Gastrocnemius medialis (tissue), 4 donors: ENCODE results near the gene CD38. TPM values are rescaled to one million over a fixed set of nuclear protein-coding genes. Genes with fewer than 3 reads are reported as not detected.
A peak's percentile ranks its signal among the peaks of the same experiment; 100 is the strongest.

Experiments used
- ATAC-seq, 2 donors: fragments of 150-250 bp; one replicate each; pipeline ENCODE4 v1.9.1; 2016
- DNase-seq, 2 donors: peaks; one replicate each; pipeline ENCODE4 v3.0.0-alpha.2; 2019
- H3K27ac ChIP-seq, 4 donors: fragments of 200-600 bp; sonication (generic); 1 replicate in 1 of 4; 2 replicates in 3 of 4; pipeline ENCODE4 v1.5.1; 2016 to 2018; ENCODE audit warnings: mild to moderate bottlenecking in 2 of 4, moderate library complexity in 1 of 4
- H3K27me3 ChIP-seq, 3 donors: fragments of 200-600 bp; sonication (generic) in 2 of 3; 1 replicate in 1 of 3; 2 replicates in 2 of 3; pipeline versions ENCODE4 v1.5.1 to v1.6.0; 2016 to 2019; ENCODE audit warnings: mild to moderate bottlenecking in 1 of 3, moderate library complexity in 1 of 3
- H3K36me3 ChIP-seq, 2 donors: fragments of 200-600 bp; sonication (generic) in 1 of 2; one replicate each; pipeline ENCODE4 v1.5.1; 2017 to 2018
- H3K4me1 ChIP-seq, 2 donors: fragments of 200-600 bp; sonication (generic) in 1 of 2; one replicate each; pipeline ENCODE4 v1.5.1; 2016 to 2017; ENCODE audit warnings: mild to moderate bottlenecking in 2 of 2
- H3K4me3 ChIP-seq, 4 donors: fragments of 200-600 bp; sonication (generic) in 3 of 4; 1 replicate in 1 of 4; 2 replicates in 3 of 4; pipeline ENCODE4 v1.5.1; 2016 to 2019; ENCODE audit warnings: mild to moderate bottlenecking in 2 of 4
- H3K9me3 ChIP-seq, 3 donors: fragments of 200-600 bp; sonication (generic) in 2 of 3; 1 replicate in 1 of 3; 2 replicates in 2 of 3; pipeline ENCODE4 v1.5.1; 2016 to 2019
- CTCF ChIP-seq, 5 experiments: fragments of 450-650 bp in 3 of 5; fragments of 200-600 bp in 2 of 5; sonication (generic) in 2 of 5; IDR thresholded peaks in 4 of 5; conservative IDR thresholded peaks in 1 of 5; 1 replicate in 4 of 5; 2 replicates in 1 of 5; pipeline ENCODE4 v1.5.1; 2016 to 2019; ENCODE audit warnings: antibody characterized with exemption in 5 of 5, mild to moderate bottlenecking in 3 of 5, moderate library complexity in 3 of 5
- POLR2A ChIP-seq, 2 donors: fragments of 450-650 bp; IDR thresholded peaks; one replicate each; pipeline ENCODE4 v1.6.1; 2017; ENCODE audit warnings: antibody characterized with exemption in 2 of 2, mild to moderate bottlenecking in 2 of 2, moderate library complexity in 2 of 2
- in situ Hi-C, 4 donors: fragments of 200-750 bp; cut with MboI; loops; one replicate each; pipeline versions ENCODE4 v1.15.0 to v1.8.0; 2017; ENCODE audit warnings: low sequenced_read_pairs in 4 of 4
- intact Hi-C: fragments of 100-400 bp; cut with DNase I; formaldehyde crosslinking; loops from one replicate; pipeline ENCODE4 v1.15.1; 2023; ENCODE audit warnings: low total_unique reads
- total RNA-seq, 4 donors: library from RNA; depleted of rRNA; stranded (reverse); fragments of >200 nt; gene quantifications; one replicate each; pipeline versions ENCODE4 v1.1.0 to v1.2.3, GENCODE V29; 2016

Gene CD38
- total RNA-seq, 4 donors from 2014 or later: 0.73 to 9.0 (median 2.4) TPM

DNA sequence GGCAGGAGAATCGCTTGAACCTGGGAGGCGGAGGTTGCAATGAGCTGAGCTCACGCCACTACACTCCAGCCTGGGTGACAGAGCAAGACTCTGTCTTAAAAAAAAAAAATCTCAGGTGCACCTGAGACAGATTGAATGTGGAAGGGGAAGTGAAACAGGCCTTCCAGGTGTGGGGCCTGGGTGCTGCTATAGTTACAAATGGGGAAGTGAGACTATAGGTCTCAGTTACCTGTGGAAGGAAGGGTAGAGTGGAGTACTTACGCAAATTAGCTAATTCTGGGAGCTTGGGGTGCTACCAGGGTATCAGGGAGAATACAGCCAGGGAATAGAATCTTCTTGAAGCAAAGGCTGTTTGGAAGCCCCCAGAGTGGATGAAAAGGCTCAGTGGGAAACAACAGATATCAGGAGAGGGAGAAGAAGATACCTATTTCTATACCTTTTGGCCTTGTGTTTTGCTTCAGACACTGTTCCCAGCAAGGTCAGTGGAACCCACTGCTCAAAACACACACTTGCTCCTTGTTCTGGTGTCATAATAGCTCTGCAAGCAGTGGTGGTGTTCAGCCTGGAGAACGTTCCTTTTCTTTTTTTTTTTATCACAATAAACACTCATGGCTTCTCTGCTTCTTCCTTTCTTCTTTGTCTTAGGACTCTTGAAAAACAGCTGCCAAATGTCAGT lies 7.0 kb downstream of the CD38 start:
- Histone ChIP-seq H3K4me1 (peaks cover 1 to 7% of the 10 kb centered on the region in 2 donors), H3K27me3 (no peaks in the 10 kb centered on the region), H3K27ac (no peak overlapping the region), H3K9me3 (no peaks in the 10 kb centered on the region), H3K4me3 (no peak overlapping the region), H3K36me3 (no peaks in the 10 kb centered on the region)
- DNase-seq: no peak
- TF ChIP-seq CTCF (IDR thresholded peaks at IDR 0.05 in 4 of 5, conservative IDR thresholded peaks at IDR 0.05 in 1 of 5) (no peak), POLR2A (IDR thresholded peaks at IDR 0.05) (no peak)
- in situ Hi-C loops: loop anchor here in 1 of 4 donors (25.0 kb wide), 1 partner anchor 427 kb away; no protein-coding TSS in a partner anchor
- intact Hi-C loops: no loop called here
- no peak for ATAC-seq

DNA sequence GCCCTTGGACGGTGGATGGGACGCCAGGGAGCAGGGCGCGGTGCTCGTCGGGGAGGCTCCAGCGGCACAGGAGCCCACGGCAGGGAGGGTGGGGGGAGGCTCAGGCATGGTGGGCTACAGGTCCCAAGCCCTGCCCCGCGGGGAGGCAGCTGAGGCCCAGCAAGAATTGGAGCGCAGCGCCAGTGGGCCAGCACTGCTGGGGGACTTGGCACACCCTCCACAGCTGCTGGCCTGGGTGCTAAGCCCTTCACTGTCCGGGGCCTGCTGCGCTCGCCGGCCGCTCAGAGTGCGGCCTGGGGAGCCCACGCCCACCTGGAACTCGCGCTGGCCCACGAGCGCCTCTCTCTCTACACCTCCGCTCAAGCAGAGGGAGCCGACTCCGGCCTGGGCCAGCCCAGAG lies 8.6 kb downstream of the CD38 start:
- no peaks in the 10 kb centered on the region for H3K4me1 ChIP-seq
- no peak for DNase-seq
- H3K27ac ChIP-seq: no peak overlapping the region
- intact Hi-C loops (no loop called here), in situ Hi-C loops (loop anchor here in 1 of 4 donors (25.0 kb wide), 1 partner anchor 426 kb away; no protein-coding TSS in a partner anchor)
- no peaks in the 10 kb centered on the region for H3K9me3 ChIP-seq
- no peak for ATAC-seq
- no peak for TF ChIP-seq POLR2A (IDR thresholded peaks at IDR 0.05)
- no peak for TF ChIP-seq CTCF (IDR thresholded peaks at IDR 0.05 in 4 of 5, conservative IDR thresholded peaks at IDR 0.05 in 1 of 5)
- H3K4me3 ChIP-seq: no peak overlapping the region
- H3K36me3 ChIP-seq: no peaks in the 10 kb centered on the region
- H3K27me3 ChIP-seq: no peaks in the 10 kb centered on the region

- no peak for ATAC-seq
Measured at GRCh38 chr4:15792974-15793373, 14.8 kb downstream of the CD38 start.

GRCh38 chr4:15793506-15794363 lies 15.6 kb downstream of the CD38 start:
- peaks cover 0 to 13% of the 10 kb centered on the region in 2 donors for H3K4me1 ChIP-seq
- no peaks in the 10 kb centered on the region for H3K27me3 ChIP-seq
- DNase-seq (no peak), ATAC-seq (peak; percentile 56 to 68)
- in situ Hi-C loops: loop anchor here in 1 of 4 donors (25.0 kb wide), 1 partner anchor 419 kb away; no protein-coding TSS in a partner anchor
- no peak for TF ChIP-seq CTCF (IDR thresholded peaks at IDR 0.05 in 4 of 5, conservative IDR thresholded peaks at IDR 0.05 in 1 of 5)
- no peak for TF ChIP-seq POLR2A (IDR thresholded peaks at IDR 0.05)
- H3K36me3 ChIP-seq: no peaks in the 10 kb centered on the region
- H3K4me3 ChIP-seq: no peak overlapping the region
- intact Hi-C loops: no loop called here
- peak overlapping the region in 3 of 4 donors; percentile 9 to 41 (median 21) for H3K27ac ChIP-seq
- no peaks in the 10 kb centered on the region for H3K9me3 ChIP-seq

More at GRCh38 chr4:15792974-15793373, 14.8 kb downstream of the CD38 start:
- in situ Hi-C loops: loop anchor here in 1 of 4 donors (25.0 kb wide), 1 partner anchor 419 kb away; no protein-coding TSS in a partner anchor
- H3K4me3 ChIP-seq: no peak overlapping the region
- intact Hi-C loops: no loop called here
- no peaks in the 10 kb centered on the region for H3K9me3 ChIP-seq
- H3K4me1 ChIP-seq: peaks cover 0 to 13% of the 10 kb centered on the region in 2 donors
- no peak overlapping the region for H3K27ac ChIP-seq
- DNase-seq: no peak
- no peaks in the 10 kb centered on the region for H3K36me3 ChIP-seq
- TF ChIP-seq CTCF (IDR thresholded peaks at IDR 0.05 in 4 of 5, conservative IDR thresholded peaks at IDR 0.05 in 1 of 5): no peak
- no peak for TF ChIP-seq POLR2A (IDR thresholded peaks at IDR 0.05)
- H3K27me3 ChIP-seq: no peaks in the 10 kb centered on the region
